Measurements from ENCODE around the gene CHST11.

GRCh38 chr12:104747955-104748354 lies 291.2 kb downstream of the CHST11 start:
- TF ChIP-seq YY1 (IDR thresholded peaks at IDR 0.05; ENCODE audit: insufficient read depth, insufficient read length) (no peak), SUZ12 (IDR thresholded peaks at IDR 0.05; ENCODE audit: extremely low read depth, insufficient read depth, insufficient read length) (no peak)

Measured in NT2/D1 (cell line).